SU-DHL-6 (cell line): Measurements from ENCODE around the gene SIL1.
"Not testable (repeated sequence)": the region's sequence is repeated elsewhere in the genome, so short reads cannot be mapped to it uniquely, and the experiment has no call there.

Source experiments
- H2AFZ ChIP-seq: fragments of 200-600 bp; sonication (generic); 2 replicates; pipeline ENCODE4 v1.6.1; 2014; ENCODE audit warnings: low read depth, mild to moderate bottlenecking, moderate library complexity, mixed read lengths, antibody characterized with exemption, low read length; ENCODE audit not compliant: severe bottlenecking
- H3F3A ChIP-seq: fragments of 200-600 bp; shearing (Covaris generic); 2 replicates; pipeline ENCODE4 v1.6.0; 2016; ENCODE audit warnings: antibody characterized with exemption, mild to moderate bottlenecking; ENCODE audit not compliant: insufficient read depth
- H3K27ac ChIP-seq: fragments of 200-600 bp; sonication (generic); 2 replicates; pipeline ENCODE4 v1.5.1; 2016; ENCODE audit warnings: low read depth, mild to moderate bottlenecking, low read length, moderate library complexity, mixed read lengths
- H3K27me3 ChIP-seq: fragments of 200-600 bp; sonication (generic), shearing (Covaris generic); 2 replicates; pipeline ENCODE4 v1.6.0; 2014; ENCODE audit warnings: mild to moderate bottlenecking, low read length
- H3K36me3 ChIP-seq: fragments of 200-600 bp; sonication (generic); 2 replicates; pipeline ENCODE4 v1.6.1; 2014; ENCODE audit warnings: mild to moderate bottlenecking, low read length, mixed read lengths
- H3K4me2 ChIP-seq: fragments of 300-600, 200-600 bp; shearing (Covaris generic), sonication (generic); 2 replicates; pipeline ENCODE4 v1.6.0; 2014; ENCODE audit warnings: low read length, low read depth, mild to moderate bottlenecking; ENCODE audit not compliant: poor library complexity, severe bottlenecking
- H3K4me3 ChIP-seq: fragments of 200-600 bp; sonication (generic); 2 replicates; pipeline ENCODE4 v1.5.1; 2014; ENCODE audit warnings: antibody characterized with exemption, low read length, mild to moderate bottlenecking, mixed read lengths; ENCODE audit not compliant: insufficient read depth, poor library complexity, severe bottlenecking
- H3K79me2 ChIP-seq: fragments of 200-600 bp; sonication (generic); 2 replicates; pipeline ENCODE4 v1.6.1; 2014; ENCODE audit warnings: mild to moderate bottlenecking, low read length, moderate library complexity; ENCODE audit not compliant: insufficient read depth
- H3K9ac ChIP-seq: fragments of 200-600 bp; sonication (generic); 2 replicates; pipeline ENCODE4 v1.7.0; 2014; ENCODE audit warnings: mild to moderate bottlenecking, low read length
- H3K9me2 ChIP-seq: fragments of 200-600 bp; sonication (generic); replicated peaks from 2 replicates; pipeline ENCODE4 v1.6.1; 2014; ENCODE audit warnings: low read length; ENCODE audit not compliant: insufficient read depth
- H3K9me3 ChIP-seq: fragments of 200-600 bp; sonication (generic); 2 replicates; pipeline ENCODE4 v1.6.1; 2014; ENCODE audit warnings: low read length, mixed read lengths; ENCODE audit not compliant: insufficient read depth
- H4K20me1 ChIP-seq: fragments of 200-600 bp; sonication (generic); 2 replicates; pipeline ENCODE4 v1.6.1; 2014; ENCODE audit warnings: low read depth, mild to moderate bottlenecking, antibody characterized with exemption, low read length, moderate library complexity, mixed read lengths
- CTCF ChIP-seq: fragments of 200-600 bp; sonication (generic); IDR thresholded peaks from one replicate; pipeline ENCODE4 v1.5.1; 2017; ENCODE audit warnings: antibody characterized with exemption, mild to moderate bottlenecking, low read length, moderate library complexity; ENCODE audit not compliant: insufficient read depth, poor library complexity, severe bottlenecking
- EZH2phosphoT487 ChIP-seq: fragments of 200-600 bp; sonication (generic), shearing (Covaris generic); conservative IDR thresholded peaks from 2 replicates; pipeline ENCODE4 v1.6.1; 2018; ENCODE audit warnings: mild to moderate bottlenecking, antibody characterized with exemption, low read length, moderate library complexity, mixed read lengths

SIL1 gene

GRCh38 chr5:139167952-139168720, 30.0 kb downstream of the SIL1 start:
- H4K20me1 ChIP-seq = no peaks in the 10 kb centered on the region
- no peaks in the 10 kb centered on the region for H3K79me2 ChIP-seq
- H3K9me2 ChIP-seq = no peaks in the 10 kb centered on the region
- H3F3A ChIP-seq = no peaks in the 10 kb centered on the region
- no peaks in the 10 kb centered on the region for H3K36me3 ChIP-seq
- H2AFZ ChIP-seq = no peak overlapping the region
- no peak overlapping the region for H3K27ac ChIP-seq
- H3K9me3 ChIP-seq = no peaks in the 10 kb centered on the region
- no peak overlapping the region for H3K4me3 ChIP-seq
- no peak overlapping the region for H3K4me2 ChIP-seq
- H3K27me3 ChIP-seq = no peaks in the 10 kb centered on the region
- H3K9ac ChIP-seq = no peak overlapping the region
- TF ChIP-seq CTCF (no peak), EZH2phosphoT487 (no peak)

- H3F3A ChIP-seq = no peaks in the 10 kb centered on the region
- TF ChIP-seq EZH2phosphoT487 (no peak), CTCF (no peak)
- no peak overlapping the region for H3K9ac ChIP-seq
- no peak overlapping the region for H3K4me2 ChIP-seq
- H3K4me3 ChIP-seq = no peak overlapping the region
- H3K27ac ChIP-seq = no peak overlapping the region
- H3K36me3 ChIP-seq = no peaks in the 10 kb centered on the region
- no peaks in the 10 kb centered on the region for H4K20me1 ChIP-seq
- no peaks in the 10 kb centered on the region for H3K9me2 ChIP-seq
- no peaks in the 10 kb centered on the region for H3K27me3 ChIP-seq
- no peaks in the 10 kb centered on the region for H3K79me2 ChIP-seq
- H2AFZ ChIP-seq = no peak overlapping the region
- no peaks in the 10 kb centered on the region for H3K9me3 ChIP-seq
These were observed 30.6 kb downstream of the SIL1 start for GRCh38 chr5:139167533-139167932.

GRCh38 chr5:139167063-139167462, 31.1 kb downstream of the SIL1 start:
- H4K20me1 ChIP-seq = no peaks in the 10 kb centered on the region
- no peaks in the 10 kb centered on the region for H3K79me2 ChIP-seq
- no peak overlapping the region for H3K4me3 ChIP-seq
- H3K27ac ChIP-seq = no peak overlapping the region
- H3K9ac ChIP-seq = no peak overlapping the region
- H2AFZ ChIP-seq = no peak overlapping the region
- no peaks in the 10 kb centered on the region for H3K9me3 ChIP-seq
- H3F3A ChIP-seq = no peaks in the 10 kb centered on the region
- H3K27me3 ChIP-seq = no peaks in the 10 kb centered on the region
- no peaks in the 10 kb centered on the region for H3K36me3 ChIP-seq
- no peaks in the 10 kb centered on the region for H3K9me2 ChIP-seq
- H3K4me2 ChIP-seq = no peak overlapping the region
- TF ChIP-seq EZH2phosphoT487 (no peak), CTCF (no peak)

- H2AFZ ChIP-seq, H3K9me3 ChIP-seq, H3F3A ChIP-seq, H3K36me3 ChIP-seq, H3K27ac ChIP-seq, H3K9me2 ChIP-seq, H4K20me1 ChIP-seq, H3K9ac ChIP-seq, H3K27me3 ChIP-seq, H3K79me2 ChIP-seq, H3K4me3 ChIP-seq, H3K4me2 ChIP-seq: not testable (repeated sequence)
These were observed 33.3 kb downstream of the SIL1 start for GRCh38 chr5:139164897-139165296.
